ENCODE data around the gene PLPPR1. TPM values are rescaled to one million over a fixed set of nuclear protein-coding genes. Genes with fewer than 3 reads are reported as not detected.

Gene PLPPR1
- total RNA-seq, 1 experiment from 2014 or later: 2.4 TPM

- Mint-ChIP-seq H3K4me1 (peaks cover 15 to 19% of the 10 kb centered on the region in 2 experiments), H3K27ac (no peak overlapping the region), H3K27me3 (ENCODE audit: low read depth) (no peaks in the 10 kb centered on the region), H3K9me3 (peaks cover 0 to 2% of the 10 kb centered on the region in 2 experiments; a peak in 2 of 5 replicates), H3K4me3 (no peak overlapping the region), H3K36me3 (ENCODE audit: insufficient read depth in 1 of 3, low read depth in 3 of 3) (no peaks in the 10 kb centered on the region; a peak in 3 of 7 replicates)
- Histone ChIP-seq H3K14ac (ENCODE audit: insufficient read depth, low read length) (no peak overlapping the region), H2BK15ac (ENCODE audit: low read depth, low read length) (no peak overlapping the region), H2BK12ac (ENCODE audit: insufficient read length, low read depth, low read length) (no peak overlapping the region), H3K4ac (ENCODE audit: low read depth, low read length) (no peak overlapping the region), H3K4me2 (ENCODE audit: insufficient read depth, insufficient read length, low read length) (no peak overlapping the region), H3K27me3 (ENCODE audit: insufficient read depth, low read length) (no peaks in the 10 kb centered on the region), H3K23ac (ENCODE audit: insufficient read length, low read depth, low read length) (no peak overlapping the region), H3K27ac (ENCODE audit: insufficient read length, low read depth, low read length) (no peak overlapping the region), H2BK120ac (ENCODE audit: low read depth, low read length, poor library complexity, severe bottlenecking) (no peak overlapping the region), H3K18ac (ENCODE audit: insufficient read length, low read depth, low read length) (no peak overlapping the region), H3K56ac (ENCODE audit: insufficient read length, low read depth, low read length) (no peak overlapping the region), H4K91ac (ENCODE audit: insufficient read length, low read depth, low read length) (no peak overlapping the region), H2BK5ac (ENCODE audit: insufficient read length, low read length) (no peak overlapping the region), H4K8ac (replicated peaks; ENCODE audit: insufficient read length, low read depth, low read length) (no peak overlapping the region), H3K4me1 (ENCODE audit: insufficient read depth, low read length) (peaks cover 3% of the 10 kb centered on the region; the same call in 1 of the 2 replicates), H3K23me2 (ENCODE audit: insufficient read length, low read depth, low read length, poor library complexity, severe bottlenecking) (no peaks in the 10 kb centered on the region), H2AK5ac (ENCODE audit: insufficient read length, low read length) (no peak overlapping the region), H2AFZ (ENCODE audit: low read length) (no peak overlapping the region), H3T11ph (ENCODE audit: low read length) (no peak overlapping the region), H3K9me3 (ENCODE audit: control insufficient read depth, low read depth, low read length) (no peaks in the 10 kb centered on the region), H2BK20ac (ENCODE audit: low read depth, low read length, poor library complexity, severe bottlenecking) (no peak overlapping the region), H3K79me1 (ENCODE audit: insufficient read depth, low read depth, low read length, poor library complexity, severe bottlenecking) (no peaks in the 10 kb centered on the region), H3K9ac (ENCODE audit: extremely low read depth, insufficient read length, low read length) (no peak overlapping the region), H4K5ac (ENCODE audit: insufficient read length, low read depth, low read length) (no peak overlapping the region), H4K20me1 (ENCODE audit: control insufficient read depth, insufficient read depth, insufficient read length) (no peaks in the 10 kb centered on the region), H3K79me2 (ENCODE audit: insufficient read depth, low read length) (no peaks in the 10 kb centered on the region)
- no peak for DNase-seq
- TF ChIP-seq CTCF (conservative IDR thresholded peaks at IDR 0.05): no peak
Measured at GRCh38 chr9:101226161-101226560, 197.6 kb downstream of the PLPPR1 start.
